ENCODE results near the gene PITPNM3. TPM values are rescaled to one million over a fixed set of nuclear protein-coding genes. Genes with fewer than 3 reads are reported as not detected.

PITPNM3 gene
- total and polyA plus RNA-seq, 2 of the 8 experiments (the other 6 are each of a cell fraction or from before 2014, with no cell fraction given): 1.7 to 3.1 TPM

- ChIA-PET POLR2A (ENCODE audit: partially characterized antibody) (no interaction called here), CTCF (ENCODE audit: partially characterized antibody) (no interaction called here)
- Histone ChIP-seq H2BK15ac (ENCODE audit: low read length) (no peak overlapping the region), H3K79me1 (ENCODE audit: low read depth, low read length) (peaks cover 2% of the 10 kb centered on the region), H4K5ac (ENCODE audit: insufficient read length, low read depth, low read length) (no peak overlapping the region), H2BK120ac (replicated peaks; ENCODE audit: low read depth, low read length) (no peak overlapping the region), H3K23me2 (ENCODE audit: low read depth, low read length) (peaks cover 12% of the 10 kb centered on the region), H3K4me3 (ENCODE audit: extremely low read depth in 1 of 4, insufficient read depth in 2 of 4, low read depth in 3 of 4, low read length in 4 of 4) (0 out of 8 replicates have a peak overlapping the region, but pooled peaks of 1 of the 4 experiments have one; percentile 0), H2BK5ac (ENCODE audit: low read depth, low read length) (no peak overlapping the region), H3K18ac (ENCODE audit: extremely low read depth, low read length) (no peak overlapping the region; the same call in 1 of the 2 replicates), H2BK20ac (ENCODE audit: low read length) (no peak overlapping the region), H3K23ac (ENCODE audit: insufficient read length) (no peak overlapping the region), H3K4ac (replicated peaks; ENCODE audit: insufficient read length, low read depth, low read length) (no peak overlapping the region), H3K14ac (ENCODE audit: insufficient read length) (no peak overlapping the region), H3K36me3 (ENCODE audit: control insufficient read depth in 2 of 4, insufficient read depth in 4 of 4, low read length in 3 of 4) (peaks cover 14 to 46% (median 34%) of the 10 kb centered on the region in 4 experiments), H3K4me2 (ENCODE audit: insufficient read depth in 1 of 2, low read depth in 2 of 2, low read length in 2 of 2) (no peak overlapping the region), H4K20me1 (replicated peaks in 1 of 2; ENCODE audit: control insufficient read depth in 1 of 2, insufficient read depth in 2 of 2, low read length in 2 of 2) (peaks cover 0 to 11% of the 10 kb centered on the region in 2 experiments), H3K9ac (replicated peaks in 1 of 4; ENCODE audit: extremely low read depth in 1 of 4, low read depth in 3 of 4, low read length in 3 of 4) (no peak overlapping the region; a peak in 1 of 7 replicates), H3K79me2 (ENCODE audit: control insufficient read depth in 1 of 2, insufficient read depth in 2 of 2, low read length in 2 of 2) (peaks cover 0 to 3% of the 10 kb centered on the region in 2 experiments; a peak in 2 of 4 replicates), H3K4me1 (replicated peaks in 1 of 4; ENCODE audit: control insufficient read depth in 3 of 4, insufficient read depth in 4 of 4, low read length in 3 of 4) (peaks cover 2 to 43% (median 21%) of the 10 kb centered on the region in 4 experiments), H2AK5ac (ENCODE audit: low read depth, low read length) (no peak overlapping the region), H2BK12ac (ENCODE audit: low read depth, low read length) (no peak overlapping the region), H3K56ac (replicated peaks; ENCODE audit: insufficient read length, low read depth, low read length) (no peak overlapping the region), H4K91ac (replicated peaks; ENCODE audit: insufficient read length, low read length) (no peak overlapping the region), H3K27me3 (replicated peaks in 1 of 4; ENCODE audit: control insufficient read depth in 3 of 4, extremely low read depth in 1 of 4, insufficient read depth in 3 of 4, low read length in 3 of 4) (no peaks in the 10 kb centered on the region; a peak in 3 of 7 replicates), H4K8ac (ENCODE audit: extremely low read depth, insufficient read depth, low read length) (no peak overlapping the region), H2AFZ (ENCODE audit: low read length) (no peak overlapping the region), H3K27ac (ENCODE audit: low read depth, low read length) (no peak overlapping the region), H3K9me3 (ENCODE audit: insufficient read depth in 2 of 2, low read depth in 1 of 2, low read length in 1 of 2) (no peaks in the 10 kb centered on the region)
- WGBS, 2 experiments (ENCODE audit: extremely low coverage in 1 of 2, insufficient coverage in 1 of 2, insufficient read length in 1 of 2, insufficient replicate concordance in 2 of 2, low coverage in 1 of 2, low lambda C conversion rate in 2 of 2, missing lambda C conversion rate in 1 of 2): 67% methylated on average over 12 of the region's 12 CpGs; no CpG with 5 or more reads in 1 of the 2 experiments
- no peak for FAIRE-seq
- no peak for DNase-seq (ENCODE audit: low read depth in 1 of 2, low spot score in 2 of 2)
- TF ChIP-seq CBX5 (IDR thresholded peaks at IDR 0.05; ENCODE audit: low read depth, low read length) (no peak), TAF7 (optimal IDR thresholded peaks at IDR 0.05; ENCODE audit: borderline replicate concordance, low read depth, low read length) (no peak), SIX5 (IDR thresholded peaks at IDR 0.05; ENCODE audit: low read depth, low read length) (no peak), JUND (IDR thresholded peaks at IDR 0.05; ENCODE audit: low read length) (no peak), POU5F1 (IDR thresholded peaks at IDR 0.05; ENCODE audit: low read depth, low read length) (no peak), ATF3 (IDR thresholded peaks at IDR 0.05; ENCODE audit: insufficient read depth, low read depth, low read length) (no peak), EGR1 (IDR thresholded peaks at IDR 0.05; ENCODE audit: borderline replicate concordance, low read depth, low read length) (no peak), CBX8 (IDR thresholded peaks at IDR 0.05; ENCODE audit: borderline replicate concordance, low read depth, low read length) (no peak), USF2 (IDR thresholded peaks at IDR 0.05; ENCODE audit: low read length) (no peak), SP1 (IDR thresholded peaks at IDR 0.05; ENCODE audit: low read depth, low read length) (no peak), CREB1 (IDR thresholded peaks at IDR 0.05) (no peak)
These were observed 105.2 kb downstream of the PITPNM3 start for GRCh38 chr17:6450926-6451832.
